NT2/D1 (cell line): ENCODE measurements around the gene ZBTB45.
A peak's percentile ranks its signal among the peaks of the same experiment; 100 is the strongest.

ENCODE experiments used
- DNase-seq: peaks from one replicate; pipeline ENCODE4 v3.0.0-alpha.2; 2011; ENCODE audit warnings: low read depth, low spot score
- H3K27me3 ChIP-seq: 2 replicates; pipeline ENCODE4 v1.6.0; 2011; ENCODE audit warnings: mild to moderate bottlenecking; ENCODE audit not compliant: insufficient read length, insufficient read depth
- H3K36me3 ChIP-seq: 2 replicates; pipeline ENCODE4 v1.6.1; 2011; ENCODE audit warnings: mild to moderate bottlenecking, low read length, mixed read lengths; ENCODE audit not compliant: insufficient read depth, insufficient read length
- H3K4me1 ChIP-seq: 2 replicates; pipeline ENCODE4 v1.5.1; 2011; ENCODE audit not compliant: insufficient read depth, insufficient read length
- H3K4me3 ChIP-seq: 2 replicates; pipeline ENCODE4 v1.5.1; 2011; ENCODE audit warnings: low read depth; ENCODE audit not compliant: insufficient read length
- H3K9ac ChIP-seq: 2 replicates; pipeline ENCODE4 v1.6.0; 2011; ENCODE audit warnings: low read depth; ENCODE audit not compliant: insufficient read length
- H3K9me3 ChIP-seq: 2 replicates; pipeline ENCODE4 v1.5.1; 2011; ENCODE audit warnings: mild to moderate bottlenecking, low read length; ENCODE audit not compliant: insufficient read depth
- SUZ12 ChIP-seq: IDR thresholded peaks from 2 replicates; pipeline ENCODE4 v1.6.1; 2011; ENCODE audit not compliant: insufficient read length, insufficient read depth; ENCODE audit errors: extremely low read depth
- YY1 ChIP-seq: IDR thresholded peaks from 2 replicates; pipeline ENCODE4 v1.6.1; 2011; ENCODE audit not compliant: insufficient read length, insufficient read depth
- ZNF274 ChIP-seq: IDR thresholded peaks from 2 replicates; pipeline ENCODE4 v1.6.1; 2011; ENCODE audit warnings: mild to moderate bottlenecking, low read depth, low read length

Gene ZBTB45

DNA sequence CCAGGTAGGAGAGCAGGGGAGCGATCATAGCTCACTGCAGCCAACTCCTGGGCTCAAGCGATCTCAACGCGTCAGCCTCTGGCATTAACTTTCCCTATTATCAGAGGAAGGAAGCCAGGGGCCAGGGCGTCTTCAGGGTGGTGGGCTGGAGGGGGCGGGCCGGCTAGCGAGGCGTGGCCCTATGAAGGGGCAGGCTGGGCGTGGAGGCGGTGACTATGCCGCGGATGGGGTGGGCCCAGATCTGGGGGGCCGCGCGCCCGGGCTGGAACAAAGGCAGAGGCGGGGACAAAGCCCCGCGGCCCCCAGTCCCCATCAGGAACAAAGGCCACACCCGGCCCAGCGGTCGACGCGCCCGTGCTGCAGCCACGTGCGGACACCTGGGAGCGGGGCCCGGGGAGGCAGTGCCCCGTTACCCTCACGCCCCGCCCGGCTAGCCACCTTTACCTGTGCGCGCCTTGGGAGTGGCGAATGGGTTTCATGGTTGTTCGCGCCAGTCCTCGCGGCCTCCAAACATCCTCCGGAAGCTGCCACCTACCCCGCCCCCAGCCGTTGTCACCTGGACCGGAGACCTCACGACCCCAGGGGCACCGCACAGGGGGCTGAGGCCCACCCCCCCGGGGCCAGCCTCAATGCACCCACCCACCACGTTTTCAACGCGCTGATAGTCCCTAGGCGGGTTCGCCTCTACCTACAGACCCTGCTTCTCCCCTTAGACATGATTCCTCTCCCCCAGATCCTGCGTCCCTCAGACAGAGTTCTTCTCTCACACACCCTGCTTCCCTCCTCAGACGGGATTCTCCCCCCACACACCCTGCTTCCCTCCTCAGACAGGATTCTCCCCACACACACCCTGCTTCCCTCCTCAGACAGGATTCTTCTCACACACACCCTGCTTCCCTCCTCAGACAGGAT is 18.9 kb upstream of the ZBTB45 start:
- Histone ChIP-seq H3K4me3 (peak overlapping the region; percentile 9), H3K27me3 (peaks cover 26% of the 10 kb centered on the region), H3K4me1 (no peaks in the 10 kb centered on the region), H3K9ac (peak overlapping the region; percentile 57), H3K36me3 (no peaks in the 10 kb centered on the region), H3K9me3 (no peaks in the 10 kb centered on the region)
- TF ChIP-seq YY1 (no peak), SUZ12 (no peak), ZNF274 (no peak)
- no peak for DNase-seq

DNA sequence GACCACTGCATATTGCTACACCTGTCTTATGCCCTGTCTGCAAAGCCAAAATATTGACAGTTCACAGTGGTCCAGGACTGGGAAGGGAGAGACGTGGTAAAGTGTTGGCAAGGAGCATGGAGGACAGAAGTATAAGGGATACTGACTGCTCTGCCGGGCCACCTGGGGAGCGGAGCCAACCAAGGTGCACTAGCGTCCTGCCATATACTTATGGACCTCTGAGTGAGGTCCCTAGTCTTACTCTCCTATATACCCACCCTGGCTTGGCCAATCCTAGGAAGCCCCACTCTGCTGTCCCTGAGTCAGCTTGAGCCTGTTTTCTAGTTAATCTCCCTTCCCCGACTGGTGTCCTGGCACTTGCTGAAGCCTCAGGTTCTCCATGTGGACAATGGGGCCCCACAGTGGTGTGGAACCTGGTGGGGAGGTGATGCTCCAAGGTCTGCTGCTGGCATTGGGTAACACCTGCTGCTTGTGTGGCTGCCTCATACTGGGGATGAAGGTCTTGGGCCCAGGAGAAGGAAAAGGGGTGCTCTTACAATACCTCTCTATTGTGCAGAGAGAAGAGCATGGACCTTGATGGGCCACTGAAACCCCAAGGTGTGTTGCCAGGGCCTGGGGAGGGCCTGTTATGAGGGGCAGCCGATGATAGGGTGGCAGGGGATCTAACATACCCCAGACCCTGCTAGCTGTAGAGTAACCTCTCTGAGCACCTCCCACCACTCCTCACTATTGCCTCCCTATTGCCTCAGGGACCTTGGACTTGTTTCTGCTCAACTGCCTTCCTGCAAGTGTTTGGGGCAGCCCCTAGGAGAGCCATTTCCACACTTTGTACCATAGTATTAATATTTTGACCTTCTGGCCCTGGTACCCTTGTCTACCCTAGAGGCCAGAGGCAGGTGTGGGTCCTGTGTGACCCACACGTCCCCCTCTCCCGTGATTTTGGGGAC is 17.5 kb upstream of the ZBTB45 start:
- Histone ChIP-seq H3K4me3 (no peak overlapping the region), H3K9ac (no peak overlapping the region), H3K36me3 (no peaks in the 10 kb centered on the region), H3K27me3 (peaks cover 20% of the 10 kb centered on the region), H3K4me1 (no peaks in the 10 kb centered on the region), H3K9me3 (no peaks in the 10 kb centered on the region)
- TF ChIP-seq SUZ12 = no peak
- no peak for TF ChIP-seq ZNF274
- no peak for TF ChIP-seq YY1
- no peak for DNase-seq

- H3K9me3 ChIP-seq = no peaks in the 10 kb centered on the region
- H3K4me3 ChIP-seq = no peak overlapping the region
- H3K27me3 ChIP-seq = peaks cover 14% of the 10 kb centered on the region
- no peaks in the 10 kb centered on the region for H3K4me1 ChIP-seq
- TF ChIP-seq ZNF274 = no peak
- no peak for TF ChIP-seq YY1
- no peaks in the 10 kb centered on the region for H3K36me3 ChIP-seq
- no peak for DNase-seq
- H3K9ac ChIP-seq = no peak overlapping the region
Measured at GRCh38 chr19:58535857-58536256, 16.2 kb upstream of the ZBTB45 start.

- H3K4me3 ChIP-seq = no peak overlapping the region
- H3K36me3 ChIP-seq = no peaks in the 10 kb centered on the region
- H3K9me3 ChIP-seq = no peaks in the 10 kb centered on the region
- DNase-seq = no peak
- H3K27me3 ChIP-seq = no peaks in the 10 kb centered on the region
- H3K9ac ChIP-seq = no peak overlapping the region
- no peaks in the 10 kb centered on the region for H3K4me1 ChIP-seq
- TF ChIP-seq ZNF274 (no peak), YY1 (no peak), SUZ12 (no peak)
Measured at GRCh38 chr19:58531034-58531840, 11.6 kb upstream of the ZBTB45 start.

- no peaks in the 10 kb centered on the region for H3K9me3 ChIP-seq
- H3K27me3 ChIP-seq = no peaks in the 10 kb centered on the region
- H3K4me1 ChIP-seq = no peaks in the 10 kb centered on the region
- H3K4me3 ChIP-seq = no peak overlapping the region
- no peaks in the 10 kb centered on the region for H3K36me3 ChIP-seq
- TF ChIP-seq SUZ12 = no peak
- TF ChIP-seq YY1 = no peak
- no peak for TF ChIP-seq ZNF274
- no peak overlapping the region for H3K9ac ChIP-seq
- DNase-seq = no peak
Measured at GRCh38 chr19:58529405-58529804, 9.8 kb upstream of the ZBTB45 start.

GRCh38 chr19:58522709-58523108 is 3.1 kb upstream of the ZBTB45 start:
- DNase-seq = no peak
- no peak for TF ChIP-seq ZNF274
- TF ChIP-seq SUZ12 = no peak
- no peak for TF ChIP-seq YY1
- no peaks in the 10 kb centered on the region for H3K9me3 ChIP-seq
- H3K4me1 ChIP-seq = peaks cover 3% of the 10 kb centered on the region
- no peak overlapping the region for H3K4me3 ChIP-seq
- H3K27me3 ChIP-seq = no peaks in the 10 kb centered on the region
- no peak overlapping the region for H3K9ac ChIP-seq
- peaks cover under 1% of the 10 kb centered on the region for H3K36me3 ChIP-seq

- DNase-seq = no peak
- Histone ChIP-seq H3K27me3 (no peaks in the 10 kb centered on the region), H3K36me3 (peaks cover 10% of the 10 kb centered on the region), H3K4me1 (peaks cover 10% of the 10 kb centered on the region), H3K9me3 (no peaks in the 10 kb centered on the region), H3K9ac (peak overlapping the region; percentile 56), H3K4me3 (peak overlapping the region; percentile 8)
- TF ChIP-seq YY1 (no peak), ZNF274 (no peak), SUZ12 (no peak)
Measured at GRCh38 chr19:58521651-58522050, 2.0 kb upstream of the ZBTB45 start.
